ENCODE measurements around the gene ARFGAP1.

GRCh38 chr20:63314015-63314471, 41.4 kb downstream of the ARFGAP1 start:
- no peak for TF ChIP-seq POLR2A (IDR thresholded peaks at IDR 0.05)
- TF ChIP-seq, protein P1, sequence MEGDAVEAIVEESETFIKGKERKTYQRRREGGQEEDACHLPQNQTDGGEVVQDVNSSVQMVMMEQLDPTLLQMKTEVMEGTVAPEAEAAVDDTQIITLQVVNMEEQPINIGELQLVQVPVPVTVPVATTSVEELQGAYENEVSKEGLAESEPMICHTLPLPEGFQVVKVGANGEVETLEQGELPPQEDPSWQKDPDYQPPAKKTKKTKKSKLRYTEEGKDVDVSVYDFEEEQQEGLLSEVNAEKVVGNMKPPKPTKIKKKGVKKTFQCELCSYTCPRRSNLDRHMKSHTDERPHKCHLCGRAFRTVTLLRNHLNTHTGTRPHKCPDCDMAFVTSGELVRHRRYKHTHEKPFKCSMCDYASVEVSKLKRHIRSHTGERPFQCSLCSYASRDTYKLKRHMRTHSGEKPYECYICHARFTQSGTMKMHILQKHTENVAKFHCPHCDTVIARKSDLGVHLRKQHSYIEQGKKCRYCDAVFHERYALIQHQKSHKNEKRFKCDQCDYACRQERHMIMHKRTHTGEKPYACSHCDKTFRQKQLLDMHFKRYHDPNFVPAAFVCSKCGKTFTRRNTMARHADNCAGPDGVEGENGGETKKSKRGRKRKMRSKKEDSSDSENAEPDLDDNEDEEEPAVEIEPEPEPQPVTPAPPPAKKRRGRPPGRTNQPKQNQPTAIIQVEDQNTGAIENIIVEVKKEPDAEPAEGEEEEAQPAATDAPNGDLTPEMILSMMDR (IDR thresholded peaks at IDR 0.05): no peak
